ENCODE results near the gene TEKTIP1.

TEKTIP1 gene

GRCh38 chr19:3590991-3591659 lies 52.2 kb downstream of the TEKTIP1 start:
- TF ChIP-seq FOXK2 (IDR thresholded peaks at IDR 0.05) (no peak), SUZ12 (IDR thresholded peaks at IDR 0.05) (no peak), TARDBP (IDR thresholded peaks at IDR 0.05) (no peak), BHLHE40 (IDR thresholded peaks at IDR 0.05; ENCODE audit: borderline replicate concordance) (no peak), SP1 (IDR thresholded peaks at IDR 0.05) (no peak), FOXA1 (IDR thresholded peaks at IDR 0.05) (no peak), ZNF384 (IDR thresholded peaks at IDR 0.05) (no peak), CTBP1 (IDR thresholded peaks at IDR 0.05; ENCODE audit: borderline replicate concordance) (no peak), PKNOX1 (IDR thresholded peaks at IDR 0.05) (no peak)
- ChIA-PET POLR2A (interaction anchor here (1.3 to 1.4 kb wide), 2 partner anchors 17 kb away, joined by 4 to 7 read pairs; no protein-coding TSS in a partner anchor), CTCF (interaction anchor here (0.6 to 1.9 kb wide), 2 partner anchors 17 to 112 kb away, joined by 4 read pairs; no protein-coding TSS in a partner anchor)
- DNase-seq (ENCODE audit: extremely low spot score), result no peak

GRCh38 chr19:3591876-3592613 lies 53.1 kb downstream of the TEKTIP1 start:
- POLR2A ChIA-PET, result interaction anchor here (1.3 kb wide), 1 partner anchor 16 kb away, joined by 7 read pairs; no protein-coding TSS in a partner anchor
- TF ChIP-seq PKNOX1 (IDR thresholded peaks at IDR 0.05), result no peak
- TF ChIP-seq ARNT (IDR thresholded peaks at IDR 0.05), result 0 out of 2 replicates have a peak, but pooled peaks have one; percentile 19
- TF ChIP-seq FOXK2 (IDR thresholded peaks at IDR 0.05), result no peak
- CTCF ChIA-PET, result interaction anchor here (0.6 to 1.9 kb wide), 3 partner anchors 16 to 111 kb away, joined by 4 to 5 read pairs (median 4); no protein-coding TSS in a partner anchor
- DNase-seq (ENCODE audit: extremely low spot score), result no peak

- POLR2A ChIA-PET, result no interaction called here
- TF ChIP-seq L3MBTL2 (conservative IDR thresholded peaks at IDR 0.05), result no peak
- TF ChIP-seq ZNF384 (IDR thresholded peaks at IDR 0.05), result no peak
- TF ChIP-seq ARNT (IDR thresholded peaks at IDR 0.05), result no peak
- no peak for TF ChIP-seq FOXK2 (IDR thresholded peaks at IDR 0.05)
- TF ChIP-seq SUZ12 (IDR thresholded peaks at IDR 0.05), result no peak
- no peak for TF ChIP-seq NFRKB (IDR thresholded peaks at IDR 0.05)
- TF ChIP-seq HDGF (IDR thresholded peaks at IDR 0.05; ENCODE audit: borderline replicate concordance), result no peak
- no peak for TF ChIP-seq BHLHE40 (IDR thresholded peaks at IDR 0.05; ENCODE audit: borderline replicate concordance)
- no peak for TF ChIP-seq PKNOX1 (IDR thresholded peaks at IDR 0.05)
- CTCF ChIA-PET, result no interaction called here
- no peak for DNase-seq (ENCODE audit: extremely low spot score)
Measured at GRCh38 chr19:3593156-3593555, 54.2 kb downstream of the TEKTIP1 start.

Measured in HEK293T (cell line).